ENCODE data around the gene POLR2J. TPM values are rescaled to one million over a fixed set of nuclear protein-coding genes. Genes with fewer than 3 reads are reported as not detected.
"Not testable (repeated sequence)": the region's sequence is repeated elsewhere in the genome, so short reads cannot be mapped to it uniquely, and the experiment has no call there.

The POLR2J gene
- total RNA-seq, result 26.2 and 32.1 TPM in 2 replicates

- peak; percentile 41 to 88 for DNase-seq (ENCODE audit: low read depth in 2 of 2)
These were observed at the start of gene POLR2J for GRCh38 chr7:102478314-102479208. TSS of gene POLR2J (minus strand) at chr7:102478922. CDS start at chr7:102478860, 62 bp downstream.

DNA sequence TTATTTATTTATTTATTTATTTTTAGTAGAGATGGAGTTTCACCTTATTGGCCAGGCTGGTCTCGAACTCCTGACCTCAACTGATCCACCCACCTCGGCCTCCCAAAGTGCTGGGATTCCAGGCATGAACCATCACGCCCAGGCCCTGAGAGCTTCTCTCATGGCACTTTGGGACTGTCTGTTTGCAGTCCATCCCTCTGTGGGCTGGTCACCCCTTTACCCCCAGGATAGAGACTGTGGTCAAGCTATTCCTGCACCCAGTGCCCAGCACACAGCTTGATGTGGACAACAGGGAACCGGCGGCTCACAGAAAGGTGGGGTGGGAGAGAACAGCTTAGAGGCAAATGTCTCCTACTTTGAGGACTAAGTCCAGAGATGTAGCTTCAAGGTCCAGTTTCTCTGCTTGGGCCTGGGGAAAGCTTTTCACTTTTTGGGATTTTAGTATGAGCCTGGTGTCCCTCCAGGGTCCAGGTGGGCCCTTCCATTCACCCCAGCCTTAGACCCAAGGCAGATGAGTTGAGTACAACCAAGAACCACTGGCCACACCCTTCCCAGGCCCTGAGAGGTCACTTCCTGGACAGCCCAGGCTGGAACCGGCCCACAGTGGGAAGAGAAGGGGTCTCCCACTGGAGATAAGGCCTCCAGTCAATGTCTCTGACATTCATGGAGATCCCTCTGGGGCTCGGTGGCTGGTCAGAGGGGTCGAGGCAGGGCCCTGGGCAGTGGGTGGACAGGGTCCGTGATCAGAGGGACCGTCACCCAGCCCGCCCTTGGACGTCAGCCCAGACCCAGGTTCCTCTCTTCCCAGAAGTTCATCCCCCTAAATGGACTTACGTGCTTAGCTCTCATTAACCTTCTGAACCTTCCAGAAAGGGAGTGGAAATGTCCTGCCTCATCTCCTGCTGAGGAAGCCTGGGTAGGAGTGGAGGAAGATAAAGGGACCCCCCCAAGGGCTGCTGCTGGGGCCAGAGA lies 49.4 kb upstream of the POLR2J start:
- DNase-seq (ENCODE audit: low read depth in 2 of 2), result not testable (repeated sequence)

GRCh38 chr7:102527182-102527581 lies 48.5 kb upstream of the POLR2J start:
- not testable (repeated sequence) for DNase-seq (ENCODE audit: low read depth in 2 of 2)

- not testable (repeated sequence) for DNase-seq (ENCODE audit: low read depth in 2 of 2)
These were observed 46.1 kb upstream of the POLR2J start for GRCh38 chr7:102524803-102525202.

GRCh38 chr7:102520797-102521196 lies 42.1 kb upstream of the POLR2J start:
- not testable (repeated sequence) for DNase-seq (ENCODE audit: low read depth in 2 of 2)

DNA sequence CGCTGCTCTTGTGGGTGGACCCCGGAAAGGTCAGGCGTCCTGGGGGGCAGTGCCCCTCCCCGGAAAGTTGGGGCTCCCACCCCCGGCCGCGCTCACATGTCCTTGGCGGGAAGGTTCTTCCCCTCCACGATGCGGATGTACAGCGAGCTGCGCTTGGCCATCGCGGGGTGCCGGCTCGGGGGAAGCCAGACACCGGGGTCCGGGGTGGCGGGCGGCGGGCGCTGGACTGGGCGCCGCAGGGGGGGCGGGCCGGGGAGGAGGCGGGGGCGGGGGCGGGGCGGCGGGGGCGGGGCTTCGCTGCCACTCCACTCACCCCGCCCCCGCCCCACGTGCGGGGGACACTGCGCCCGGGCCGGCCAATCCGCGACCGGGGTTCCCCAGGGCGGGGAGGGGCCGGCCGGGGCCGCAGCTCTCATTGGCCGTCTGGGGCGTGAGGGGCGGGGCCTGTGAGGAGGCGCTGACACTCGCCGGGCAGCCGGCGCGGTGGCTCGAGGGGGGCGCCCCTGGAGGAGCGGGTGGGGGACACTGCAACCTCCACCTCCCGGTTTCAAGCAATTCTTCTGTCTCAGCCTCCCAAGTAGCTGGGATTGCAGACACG lies 38.9 kb upstream of the POLR2J start, which contains the start of gene RASA4B:
TSS of gene RASA4B (minus strand) at position 228 of the 598 bp plus-strand sequence. CDS start at position 161, 67 bp downstream.
- not testable (repeated sequence) for DNase-seq (ENCODE audit: low read depth in 2 of 2)

DNA sequence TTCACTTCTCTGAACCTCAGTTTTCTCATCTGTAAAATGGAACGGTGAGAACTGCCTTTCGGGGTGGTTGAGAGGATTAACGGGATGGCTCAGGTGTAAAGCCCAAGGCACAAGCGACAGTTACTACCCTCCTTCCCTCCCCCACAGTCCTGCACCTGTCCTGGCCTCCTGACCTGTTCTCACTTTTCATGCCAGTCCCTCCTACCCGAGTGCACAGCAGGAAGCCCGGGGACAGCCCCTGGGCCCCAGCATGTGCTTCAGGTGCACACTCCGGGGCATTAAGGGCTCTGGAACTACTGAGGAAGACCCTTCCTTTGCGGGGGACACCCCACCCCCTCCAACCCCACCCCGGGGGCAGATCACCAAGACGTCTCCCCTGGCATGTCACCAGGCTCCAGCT lies 38.2 kb upstream of the POLR2J start:
- not testable (repeated sequence) for DNase-seq (ENCODE audit: low read depth in 2 of 2)

DNA sequence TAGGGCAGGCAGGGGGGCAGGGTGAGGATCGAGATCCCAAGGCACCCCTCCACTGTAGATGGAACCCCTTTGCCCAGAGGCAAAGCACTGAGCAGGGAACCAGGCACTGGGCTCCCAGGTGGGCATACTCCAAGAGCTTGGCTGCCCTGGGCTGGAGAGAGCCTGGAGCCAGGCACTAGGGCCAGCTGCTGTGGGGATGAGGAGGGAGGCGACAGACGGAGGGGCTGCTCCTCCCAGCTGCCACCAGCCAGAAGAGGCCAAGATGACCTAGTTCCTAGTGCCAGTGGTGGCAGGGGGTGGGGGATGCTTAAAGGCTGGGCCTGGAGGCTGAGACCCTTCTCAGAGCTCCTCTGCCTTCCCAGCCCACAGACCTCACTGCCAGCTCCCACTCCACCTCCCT lies 37.2 kb upstream of the POLR2J start:
- DNase-seq (ENCODE audit: low read depth in 2 of 2), result not testable (repeated sequence)

GRCh38 chr7:102514881-102515721 lies 36.4 kb upstream of the POLR2J start:
- not testable (repeated sequence) for DNase-seq (ENCODE audit: low read depth in 2 of 2)

DNA sequence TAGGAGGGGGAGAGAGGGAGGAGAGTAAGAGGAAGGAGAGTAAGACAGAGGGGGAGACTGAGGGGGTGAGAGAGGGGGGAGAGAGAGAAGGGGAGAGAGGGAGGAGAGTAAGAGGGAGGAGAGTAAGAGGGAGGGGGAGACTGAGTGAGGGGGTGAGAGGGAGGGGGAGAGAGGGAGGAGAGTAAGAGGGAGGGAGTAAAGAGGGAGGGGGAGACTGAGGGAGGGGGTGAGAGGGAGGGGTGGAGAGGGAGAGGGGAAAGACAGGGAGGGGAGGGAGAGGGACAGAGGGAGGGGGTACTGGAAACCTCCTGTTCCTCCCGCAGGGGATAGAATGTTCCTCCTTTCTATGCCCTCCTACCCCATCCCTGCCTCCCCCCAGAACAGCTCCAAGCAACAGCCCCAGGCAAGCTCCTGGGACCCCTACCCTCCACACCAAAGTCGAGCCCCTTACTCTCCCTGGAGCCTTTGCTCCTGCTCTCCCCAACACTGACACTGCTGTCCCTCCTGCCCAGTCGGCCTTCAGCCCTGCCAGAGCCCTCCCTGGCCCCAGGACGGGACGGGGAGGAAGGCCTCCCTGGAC lies 34.0 kb upstream of the POLR2J start:
- peak; percentile 0 to 41 for DNase-seq (ENCODE audit: low read depth in 2 of 2)

DNA sequence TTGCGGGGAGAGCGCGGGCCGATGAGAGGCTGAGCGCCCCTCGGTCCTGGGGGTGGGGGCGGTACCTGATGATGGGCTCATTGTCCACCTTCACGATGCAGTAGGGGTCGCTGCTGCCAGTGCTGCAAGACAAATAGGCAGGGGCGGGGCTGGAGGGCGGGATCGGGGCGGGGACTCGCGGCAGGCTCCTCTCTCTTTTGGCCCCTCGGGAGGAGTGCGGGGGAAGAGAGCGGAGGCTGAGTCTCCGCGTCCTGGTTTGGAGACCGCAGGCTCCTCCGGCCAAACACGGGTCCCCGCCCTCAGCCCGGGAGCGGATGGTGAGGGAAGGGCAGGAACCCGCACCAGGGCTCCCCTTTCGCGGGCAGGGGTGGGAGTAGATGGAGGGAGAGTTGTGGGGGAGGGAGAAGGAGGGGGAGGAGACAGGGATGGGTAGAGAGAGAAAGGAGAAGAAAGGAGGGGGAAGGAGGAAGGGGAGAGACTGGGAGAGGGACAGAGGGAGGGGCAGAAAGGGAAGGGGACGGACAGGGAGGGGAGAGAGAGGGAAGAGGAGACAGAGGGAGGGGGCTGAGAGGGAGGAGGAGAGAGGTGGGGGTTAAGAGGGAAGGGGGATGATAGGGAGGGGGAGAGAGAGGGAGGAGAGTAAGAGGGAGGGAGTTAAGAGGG lies 33.3 kb upstream of the POLR2J start:
- DNase-seq (ENCODE audit: low read depth in 2 of 2), result not testable (repeated sequence)

- not testable (repeated sequence) for DNase-seq (ENCODE audit: low read depth in 2 of 2)
These were observed 31.9 kb upstream of the POLR2J start for GRCh38 chr7:102510575-102510974.

GRCh38 chr7:102507410-102508088 lies 28.8 kb upstream of the POLR2J start:
- not testable (repeated sequence) for DNase-seq (ENCODE audit: low read depth in 2 of 2)

DNA sequence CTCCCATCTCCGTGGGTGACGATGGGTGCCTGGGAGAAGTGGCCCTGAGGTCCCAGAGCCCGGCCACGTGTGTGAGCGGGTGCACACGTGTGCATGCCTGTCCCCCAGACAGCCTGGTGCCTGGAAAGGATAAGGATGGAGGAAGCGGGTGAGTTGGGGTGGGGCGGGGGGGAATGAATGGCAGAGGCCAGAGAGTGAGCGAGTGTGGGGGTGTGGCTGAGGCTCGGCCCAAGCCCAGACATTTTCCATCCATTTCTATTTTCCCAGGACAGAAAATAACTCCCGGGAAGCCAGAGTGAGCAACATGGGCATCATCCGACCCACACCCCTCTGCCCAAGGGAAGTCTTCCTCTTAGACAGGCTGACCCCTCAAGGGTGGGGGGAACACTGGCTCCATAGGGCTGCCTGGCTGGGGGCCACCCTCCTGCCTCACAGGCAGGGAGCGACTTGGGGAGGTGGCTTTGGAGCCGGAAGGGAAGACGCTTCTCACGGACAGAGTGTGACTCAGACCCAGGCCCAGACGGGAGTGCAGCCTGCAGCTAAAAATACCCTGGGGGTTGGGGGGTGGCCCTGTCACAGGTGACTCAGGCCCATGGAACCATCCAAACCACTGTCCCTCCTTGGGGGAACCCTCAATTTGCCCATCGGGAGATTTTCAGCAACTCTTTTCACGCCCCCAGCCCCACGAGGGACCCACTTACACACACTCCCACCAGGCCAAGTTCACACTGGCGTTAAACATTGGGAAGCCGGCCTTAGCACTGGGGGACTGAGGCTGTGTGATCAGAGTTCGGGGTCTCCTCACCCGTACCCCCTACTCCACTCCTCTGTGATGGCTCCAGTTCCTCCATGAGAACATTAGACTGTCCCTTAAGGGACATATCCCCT lies 26.8 kb upstream of the POLR2J start:
- DNase-seq (ENCODE audit: low read depth in 2 of 2), result not testable (repeated sequence)

DNA sequence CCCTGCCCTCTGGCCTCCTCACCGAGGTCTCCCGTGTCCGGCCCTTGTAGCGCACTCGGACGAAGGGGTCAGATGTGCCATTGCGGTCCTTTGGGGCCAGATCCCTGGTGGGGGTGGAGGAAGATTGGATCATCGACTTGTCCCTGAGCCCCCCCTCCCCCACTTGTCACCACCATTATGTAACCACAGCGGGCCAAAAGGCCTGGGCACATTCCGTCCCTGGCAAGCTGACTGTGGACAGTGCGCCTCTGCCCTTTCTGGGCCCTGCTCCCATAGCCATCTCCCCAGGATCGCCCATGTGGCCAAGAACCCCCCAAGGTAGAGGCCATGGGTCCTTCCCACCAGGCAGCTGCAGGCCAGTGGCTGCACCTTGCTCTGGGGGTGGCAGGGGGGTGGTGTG lies 24.4 kb upstream of the POLR2J start:
- DNase-seq (ENCODE audit: low read depth in 2 of 2), result not testable (repeated sequence)

GRCh38 chr7:102498321-102498720 lies 19.6 kb upstream of the POLR2J start:
- not testable (repeated sequence) for DNase-seq (ENCODE audit: low read depth in 2 of 2)

DNA sequence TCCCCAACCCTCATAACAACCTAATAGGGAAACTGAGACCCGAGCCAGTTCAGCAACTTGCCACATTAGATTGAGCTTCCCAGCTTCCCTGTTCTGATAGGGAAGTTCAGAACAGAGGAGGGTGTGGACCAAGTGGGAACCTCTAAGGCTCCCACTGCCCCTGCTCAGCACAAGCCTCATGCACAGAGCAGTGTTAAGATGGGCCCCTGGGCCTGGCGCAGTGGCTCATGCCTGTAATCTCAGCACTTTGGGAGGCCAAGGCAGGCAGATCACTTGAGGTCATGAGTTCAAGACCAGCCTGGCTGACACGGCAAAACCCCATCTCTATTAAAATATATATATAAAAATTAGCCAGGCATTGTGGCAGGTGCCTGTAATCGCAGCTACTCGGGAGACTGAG lies 18.6 kb upstream of the POLR2J start:
- not testable (repeated sequence) for DNase-seq (ENCODE audit: low read depth in 2 of 2)

- DNase-seq (ENCODE audit: low read depth in 2 of 2), result peak in 1 of 2 donors; percentile 0
These were observed 18.1 kb upstream of the POLR2J start for GRCh38 chr7:102496861-102497260.
